ENCODE data around the gene RFX7.

DNA sequence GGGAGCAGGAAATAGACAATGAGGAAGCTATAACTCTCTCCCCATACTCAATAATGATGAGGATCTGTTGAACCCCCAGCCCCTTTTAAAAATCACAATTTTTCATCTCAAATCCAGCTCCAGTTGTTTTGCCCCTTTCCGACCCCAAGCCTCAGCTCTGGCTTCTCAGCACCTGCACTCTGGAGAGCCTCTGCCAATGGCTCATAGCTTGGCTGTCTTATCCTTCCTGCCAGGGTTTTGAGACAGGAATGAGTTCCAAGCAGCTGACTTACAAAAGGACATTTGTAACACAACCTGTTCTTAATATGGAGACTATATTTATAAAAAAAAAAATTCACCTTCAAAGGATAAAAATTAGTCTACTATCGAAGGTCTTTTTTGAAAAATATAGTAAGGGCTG is 144.4 kb downstream of the RFX7 start:
- TF ChIP-seq OSR2 (tag by site-specific recombination; IDR thresholded peaks at IDR 0.05): no peak
- TF ChIP-seq, protein P1, sequence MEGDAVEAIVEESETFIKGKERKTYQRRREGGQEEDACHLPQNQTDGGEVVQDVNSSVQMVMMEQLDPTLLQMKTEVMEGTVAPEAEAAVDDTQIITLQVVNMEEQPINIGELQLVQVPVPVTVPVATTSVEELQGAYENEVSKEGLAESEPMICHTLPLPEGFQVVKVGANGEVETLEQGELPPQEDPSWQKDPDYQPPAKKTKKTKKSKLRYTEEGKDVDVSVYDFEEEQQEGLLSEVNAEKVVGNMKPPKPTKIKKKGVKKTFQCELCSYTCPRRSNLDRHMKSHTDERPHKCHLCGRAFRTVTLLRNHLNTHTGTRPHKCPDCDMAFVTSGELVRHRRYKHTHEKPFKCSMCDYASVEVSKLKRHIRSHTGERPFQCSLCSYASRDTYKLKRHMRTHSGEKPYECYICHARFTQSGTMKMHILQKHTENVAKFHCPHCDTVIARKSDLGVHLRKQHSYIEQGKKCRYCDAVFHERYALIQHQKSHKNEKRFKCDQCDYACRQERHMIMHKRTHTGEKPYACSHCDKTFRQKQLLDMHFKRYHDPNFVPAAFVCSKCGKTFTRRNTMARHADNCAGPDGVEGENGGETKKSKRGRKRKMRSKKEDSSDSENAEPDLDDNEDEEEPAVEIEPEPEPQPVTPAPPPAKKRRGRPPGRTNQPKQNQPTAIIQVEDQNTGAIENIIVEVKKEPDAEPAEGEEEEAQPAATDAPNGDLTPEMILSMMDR (tag by site-specific recombination; IDR thresholded peaks at IDR 0.05): no peak

All from HEK293 (cell line).